Fibroblast of peridontal ligament (primary cell): ENCODE measurements around the gene RBM47.

Source experiments
- DNase-seq: peaks from one replicate; pipeline ENCODE4 v3.0.0-alpha.2; 2010; ENCODE audit errors: extremely low read depth

The RBM47 gene

GRCh38 chr4:40586729-40587128 lies 42.9 kb downstream of the RBM47 start:
- no peak for DNase-seq

DNA sequence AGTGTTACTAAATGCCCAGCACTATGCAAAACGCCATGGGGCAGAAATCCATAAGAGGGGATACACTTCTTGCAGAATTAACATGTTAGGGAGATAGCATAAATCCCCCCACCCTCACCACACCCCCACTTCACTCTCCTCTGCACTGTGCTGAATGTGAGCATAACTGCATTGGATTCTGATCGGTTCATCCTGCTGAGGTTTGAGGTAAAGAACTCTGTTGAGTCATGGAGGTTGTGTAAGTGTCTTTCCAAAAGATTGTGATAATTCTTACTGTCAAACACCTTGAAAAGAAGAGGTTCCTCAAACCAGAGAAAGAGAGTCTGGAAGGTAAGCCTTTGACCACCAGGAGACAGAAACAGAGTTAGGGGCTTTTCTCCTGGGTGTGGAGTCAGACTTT lies 43.6 kb downstream of the RBM47 start:
- no peak for DNase-seq

DNA sequence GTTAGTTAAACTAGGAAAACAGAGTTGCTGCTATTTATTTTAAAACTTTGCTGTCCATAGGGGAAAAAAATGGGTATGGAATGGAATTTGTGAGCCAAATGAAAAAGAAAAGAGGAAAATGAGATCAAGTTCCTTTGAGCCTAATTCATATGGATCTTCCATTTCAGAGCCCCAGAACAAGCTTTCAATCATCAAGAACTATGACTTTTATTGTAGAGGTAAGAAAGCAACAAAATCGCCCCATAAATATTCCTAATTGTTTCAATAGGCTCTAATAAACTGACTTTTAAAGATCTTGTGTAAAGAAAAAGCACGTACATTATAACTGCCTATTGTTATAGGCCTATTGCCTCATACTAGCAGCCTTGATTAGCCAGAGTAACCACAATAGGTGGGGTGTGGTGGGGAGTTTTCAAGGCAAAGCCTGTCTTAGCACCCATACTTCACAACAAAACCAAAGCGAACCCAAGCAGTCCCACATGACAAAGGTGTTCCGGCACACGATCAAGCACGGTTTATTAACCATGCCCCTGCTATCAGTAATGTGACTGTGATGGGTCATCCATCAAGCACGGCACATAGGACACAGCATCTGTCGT lies 44.4 kb downstream of the RBM47 start:
- DNase-seq: no peak

DNA sequence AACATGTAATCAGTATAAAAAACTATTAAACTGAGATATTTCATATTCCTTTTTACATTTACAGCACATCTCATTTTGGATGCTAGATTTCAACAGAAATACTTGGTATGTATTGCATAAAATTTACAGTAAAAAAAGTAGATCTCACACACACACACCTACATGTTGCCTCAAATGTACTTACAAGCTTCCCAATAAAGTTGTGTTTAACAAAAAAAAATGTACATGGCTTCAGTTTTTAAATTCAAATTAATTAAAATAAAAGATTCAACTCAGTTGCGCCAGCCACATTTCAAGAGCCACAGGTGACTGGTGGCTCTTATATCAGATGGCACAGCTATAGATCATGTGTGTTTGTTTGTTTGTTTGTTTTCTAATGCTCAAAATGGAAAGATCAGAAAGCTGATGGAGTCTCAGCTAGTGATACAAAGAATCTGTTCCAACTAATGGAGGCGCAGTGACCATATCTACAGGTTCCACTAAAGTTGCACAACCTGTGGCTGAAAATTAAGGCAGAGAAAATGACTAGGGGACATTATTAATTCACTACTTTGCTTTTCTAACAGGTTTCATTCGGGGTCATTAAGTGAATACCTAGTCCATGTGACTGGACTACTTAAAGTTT lies 45.0 kb downstream of the RBM47 start:
- DNase-seq: no peak

DNA sequence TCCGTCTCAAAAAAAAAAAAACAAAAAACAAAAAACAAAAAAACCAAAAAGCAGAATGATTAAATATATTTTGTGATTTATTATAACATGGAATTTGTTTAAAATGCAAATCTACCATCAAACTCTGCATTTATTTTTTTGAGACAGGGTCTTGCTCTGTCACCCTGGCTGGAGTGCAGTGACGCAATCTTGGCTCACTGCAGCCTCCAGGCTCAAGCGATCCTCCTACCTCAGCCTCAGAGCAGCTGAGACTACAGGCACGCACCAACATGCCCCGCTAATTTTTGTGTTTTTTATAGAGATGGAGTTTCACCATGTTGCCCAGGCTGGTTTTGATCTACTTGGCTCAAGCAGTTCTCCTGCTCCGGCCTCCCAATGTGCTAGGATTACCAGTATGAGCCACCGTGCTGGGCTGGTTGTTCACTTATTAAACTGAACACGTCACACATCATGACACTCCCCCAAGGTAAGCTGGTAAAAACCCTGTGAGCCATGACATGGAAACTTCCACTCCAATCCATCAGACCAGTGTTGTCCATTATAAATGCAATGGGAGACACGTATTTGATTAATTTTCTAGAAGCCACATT lies 45.7 kb downstream of the RBM47 start:
- DNase-seq: no peak

DNA sequence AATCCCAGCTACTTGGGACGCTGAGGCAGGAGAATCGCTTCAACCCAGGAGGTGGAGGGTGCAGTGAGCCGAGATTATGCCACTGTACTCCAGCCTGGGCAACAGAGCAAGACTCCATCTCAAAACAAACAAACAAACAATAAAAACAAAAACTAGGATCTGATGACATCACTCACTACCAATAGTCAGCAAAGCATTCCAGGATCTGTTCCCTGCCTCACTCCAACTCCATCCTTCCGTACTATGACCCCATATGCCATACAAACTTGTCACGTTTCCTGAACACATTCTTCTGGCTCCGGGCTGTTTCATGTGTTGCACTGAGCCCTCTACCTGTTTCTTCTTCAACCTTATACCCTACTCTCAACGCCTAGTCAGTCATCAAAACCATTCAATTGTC lies 47.3 kb downstream of the RBM47 start:
- no peak for DNase-seq

DNA sequence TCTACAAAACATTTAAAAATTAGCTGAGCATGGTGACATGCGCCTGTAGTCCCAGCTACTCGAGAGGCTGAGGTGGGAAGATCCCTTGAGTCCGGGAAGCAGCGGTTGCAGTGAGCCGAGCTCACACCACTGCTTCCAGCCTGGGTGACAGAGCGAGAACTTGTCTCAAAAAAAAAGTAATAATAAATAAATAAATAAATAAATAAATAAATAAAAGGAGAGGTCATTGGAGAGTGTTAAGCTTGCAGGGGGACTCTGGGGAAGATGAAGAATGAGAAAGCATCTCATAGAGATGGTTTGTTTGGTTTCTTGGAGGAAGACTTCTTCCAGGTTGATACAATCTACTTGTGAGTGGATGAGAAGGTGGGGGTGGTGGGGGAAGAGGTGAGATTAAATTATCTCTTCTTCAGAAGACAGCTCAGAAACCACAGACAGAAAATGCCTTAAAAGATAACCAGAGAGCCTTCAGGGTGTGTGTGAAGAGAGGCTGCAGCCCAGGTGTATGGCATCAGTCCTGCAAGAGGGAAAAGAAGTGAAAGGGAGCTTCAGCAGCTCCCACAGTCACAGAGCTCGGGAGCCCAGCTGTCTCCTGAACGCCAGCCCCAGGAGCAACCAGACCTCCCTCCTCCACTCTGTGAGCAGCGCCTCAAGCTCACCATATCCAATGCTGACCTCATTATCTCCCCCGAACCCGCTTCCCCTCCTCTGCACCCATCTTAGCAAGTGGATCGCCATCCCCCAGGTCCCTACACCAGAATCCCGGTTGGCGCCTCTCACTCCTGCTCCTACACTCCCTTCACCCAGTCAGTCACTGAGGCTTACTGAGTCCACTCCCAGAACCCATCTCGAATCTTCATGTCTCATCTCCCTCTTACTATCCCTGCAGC lies 48.2 kb downstream of the RBM47 start:
- no peak for DNase-seq

- peak; percentile 70 for DNase-seq
Observed at GRCh38 chr4:40579983-40580382, 49.7 kb downstream of the RBM47 start.

DNA sequence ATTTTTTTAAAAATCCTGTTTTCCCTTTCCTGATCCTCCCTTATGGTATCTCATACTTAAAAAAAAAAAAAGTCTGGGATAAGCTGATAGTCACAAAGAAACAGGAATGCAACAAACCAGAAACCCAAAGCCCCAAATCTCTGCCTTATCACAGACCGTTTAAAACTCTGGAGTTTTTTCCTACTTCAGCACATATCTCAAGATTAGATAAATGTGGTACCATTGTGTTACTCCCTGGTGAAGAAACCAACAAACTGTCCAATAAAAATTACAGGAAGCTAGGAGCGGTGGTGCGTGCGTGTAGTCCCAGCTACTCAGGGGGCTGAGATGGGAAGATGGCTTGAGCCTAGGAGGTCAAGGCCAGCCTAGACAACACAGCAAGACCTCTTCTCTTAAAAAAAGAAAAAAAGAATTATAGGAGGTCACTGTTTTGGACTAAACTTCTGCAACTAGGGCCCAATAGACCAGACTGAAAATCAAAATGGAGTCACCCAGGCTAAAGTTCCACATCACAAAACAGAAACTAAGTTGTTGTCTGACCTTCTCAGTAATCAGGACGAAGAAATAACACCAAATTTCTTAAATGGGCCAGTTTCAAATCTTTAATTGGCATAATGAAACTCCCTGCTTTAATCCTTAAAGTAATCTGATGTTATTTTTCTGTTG lies 51.9 kb downstream of the RBM47 start:
- DNase-seq: no peak

DNA sequence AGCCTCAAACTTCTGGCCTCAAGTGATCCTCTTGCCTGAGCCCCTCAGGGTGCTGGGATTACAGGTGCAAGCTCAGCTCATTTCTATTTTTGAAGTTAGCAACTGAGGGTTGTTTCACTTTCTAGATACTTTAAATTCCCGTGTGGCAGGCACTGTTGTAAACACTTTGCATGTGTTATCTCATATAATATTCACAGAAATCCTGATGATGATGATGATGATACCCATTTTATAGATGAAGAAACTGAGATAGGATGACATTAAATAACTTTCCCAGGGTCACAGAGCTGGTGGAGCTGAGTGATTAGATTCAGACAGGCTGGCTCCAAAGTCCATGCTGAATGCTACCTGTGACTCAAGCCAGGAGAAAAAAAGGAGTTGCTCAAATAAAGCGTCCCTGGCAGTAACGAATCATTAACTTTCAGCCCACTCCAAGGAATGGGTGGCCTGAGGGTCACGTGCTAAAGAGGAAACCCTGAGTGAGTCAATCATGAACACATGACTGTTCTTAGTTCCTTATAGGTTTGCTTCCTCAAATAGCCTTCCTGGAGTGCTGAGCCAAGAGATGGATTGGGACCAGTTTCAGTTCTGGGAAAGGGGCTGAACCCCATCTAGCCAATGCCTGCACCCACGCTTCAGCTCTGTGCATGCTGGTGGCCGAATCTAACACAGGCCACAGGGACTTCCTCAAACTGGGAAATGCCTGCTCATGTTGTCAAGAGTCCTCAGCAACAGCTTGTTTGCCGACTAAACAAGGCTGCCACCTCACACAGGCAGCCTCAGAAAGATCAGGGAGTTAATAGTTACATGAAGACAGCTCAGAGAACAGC lies 52.8 kb downstream of the RBM47 start:
- peak; percentile 88 for DNase-seq

- no peak for DNase-seq
Observed at GRCh38 chr4:40575846-40576245, 53.8 kb downstream of the RBM47 start.

DNA sequence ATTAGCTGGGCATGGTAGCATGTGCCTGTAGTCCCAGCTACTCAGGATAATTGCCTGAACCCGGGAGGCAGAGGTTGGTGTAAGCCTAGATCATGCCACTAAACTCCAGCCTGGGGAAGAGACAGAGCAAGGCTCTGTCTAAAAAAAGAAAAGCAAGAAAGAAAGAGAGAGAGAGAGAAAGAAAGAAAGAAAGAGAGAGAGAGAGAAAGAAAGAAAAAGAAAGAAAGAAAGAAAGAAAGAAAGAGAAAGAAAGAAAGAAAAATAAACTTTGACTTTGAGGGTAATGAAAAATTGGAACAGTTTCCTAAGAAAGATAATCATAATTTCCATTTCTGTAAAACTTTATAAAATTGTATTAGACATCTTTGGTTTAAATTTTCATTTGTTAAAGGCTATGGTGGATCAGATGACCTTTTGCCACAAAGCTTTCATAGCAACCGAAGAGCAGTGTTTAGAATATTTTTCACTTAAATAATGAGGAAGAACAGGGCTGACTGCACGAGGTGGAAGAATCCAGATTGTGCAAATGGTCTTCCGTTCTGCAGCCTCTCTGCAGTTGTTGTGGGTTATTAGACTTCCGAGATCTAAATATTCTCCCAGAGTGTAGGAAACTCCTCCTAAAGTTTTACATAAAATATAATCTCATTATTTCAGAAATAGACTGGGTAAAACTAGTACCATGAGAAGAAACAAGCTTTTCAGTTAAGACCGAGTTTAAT lies 55.9 kb downstream of the RBM47 start:
- DNase-seq: peak; percentile 33

GRCh38 chr4:40572692-40573310 lies 56.9 kb downstream of the RBM47 start:
- DNase-seq: no peak

DNA sequence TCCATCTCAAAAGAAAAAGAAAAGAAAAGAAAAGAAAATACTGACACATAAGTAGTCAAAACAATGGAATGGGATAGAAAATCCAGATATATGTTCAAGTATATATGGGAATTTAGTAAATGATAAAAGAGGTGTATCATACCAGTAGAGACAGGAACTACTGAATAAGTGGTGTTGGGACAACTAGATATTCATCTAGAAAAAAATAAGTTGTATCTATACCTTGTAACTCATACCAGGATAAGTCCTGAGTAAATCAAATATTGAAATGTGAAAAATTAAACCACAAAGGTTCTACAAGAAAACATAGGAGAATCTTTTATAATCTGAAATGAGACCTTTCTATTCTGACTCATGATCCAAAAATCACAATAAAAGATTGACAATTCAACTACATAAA lies 58.5 kb downstream of the RBM47 start:
- no peak for DNase-seq

DNA sequence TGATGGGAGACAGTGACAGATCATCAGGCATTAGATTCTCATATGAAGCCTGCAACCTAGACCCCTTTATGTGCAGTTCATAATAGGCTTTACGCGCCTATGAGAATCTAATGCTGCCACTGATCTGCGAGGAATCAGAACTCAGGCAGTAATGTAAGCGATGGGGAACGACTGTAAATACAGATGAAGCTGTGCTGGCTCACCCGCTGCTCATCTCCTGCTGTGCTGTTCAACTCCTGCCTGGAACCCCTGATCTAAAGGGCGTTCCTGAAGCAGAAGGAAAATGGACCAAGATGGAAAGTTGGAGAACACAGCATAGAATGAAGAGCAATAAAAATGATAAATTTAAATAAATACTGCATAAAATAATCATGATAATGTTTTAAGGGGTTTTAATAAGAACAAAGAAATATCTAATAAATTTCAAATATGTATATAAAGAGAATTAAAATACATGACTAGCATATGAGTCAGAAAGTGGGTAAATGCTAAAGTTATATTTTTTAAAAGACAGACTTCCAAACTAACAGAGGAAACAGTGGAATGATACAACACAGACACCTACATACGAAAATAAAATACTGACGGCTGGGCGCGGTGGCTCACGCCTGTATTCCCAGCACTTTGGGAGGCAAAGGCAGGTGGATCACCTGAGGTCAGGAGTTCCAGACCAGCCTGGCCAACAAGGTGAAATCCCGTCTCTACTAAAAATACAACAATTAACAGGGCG lies 59.2 kb downstream of the RBM47 start:
- no peak for DNase-seq

- no peak for DNase-seq
Observed at GRCh38 chr4:40564815-40565483, 64.7 kb downstream of the RBM47 start.

DNA sequence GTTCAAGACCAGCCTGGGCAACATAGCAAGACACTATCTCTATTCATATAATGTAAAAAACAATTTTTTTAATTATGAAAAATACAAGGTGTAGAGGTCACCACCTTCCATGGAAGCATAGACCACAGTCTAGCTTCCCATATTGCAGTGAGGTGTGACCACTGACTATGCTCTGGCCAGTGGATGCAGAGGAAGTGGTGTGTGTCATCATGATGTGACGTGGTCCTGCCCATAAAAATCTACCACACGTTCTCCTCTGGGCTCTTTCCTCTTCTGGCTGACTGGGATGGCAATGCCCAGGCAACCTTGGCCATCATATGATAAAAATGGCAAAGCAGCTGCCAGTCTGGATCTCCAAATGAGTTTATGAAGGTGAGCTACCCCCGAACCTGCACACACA lies 65.7 kb downstream of the RBM47 start:
- no peak for DNase-seq

DNA sequence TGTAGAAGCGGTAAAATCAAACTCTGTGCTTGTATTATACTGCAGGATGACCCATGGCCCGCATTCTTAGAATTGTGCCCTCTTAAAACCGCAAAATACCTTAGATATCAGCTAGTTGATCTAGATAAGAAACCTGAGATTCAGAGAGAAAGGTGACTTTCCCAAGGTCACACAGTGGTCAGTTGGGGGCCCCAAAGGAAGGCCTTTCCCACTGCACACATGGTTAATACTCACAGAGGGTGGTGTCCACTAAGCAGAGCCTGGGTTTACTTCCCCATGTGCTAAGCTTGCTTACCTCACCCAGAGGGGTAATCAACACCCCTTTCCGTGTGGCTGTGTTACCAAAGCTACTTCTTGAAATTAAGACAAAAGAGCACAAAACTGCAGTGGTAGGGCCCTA lies 66.3 kb downstream of the RBM47 start:
- no peak for DNase-seq

DNA sequence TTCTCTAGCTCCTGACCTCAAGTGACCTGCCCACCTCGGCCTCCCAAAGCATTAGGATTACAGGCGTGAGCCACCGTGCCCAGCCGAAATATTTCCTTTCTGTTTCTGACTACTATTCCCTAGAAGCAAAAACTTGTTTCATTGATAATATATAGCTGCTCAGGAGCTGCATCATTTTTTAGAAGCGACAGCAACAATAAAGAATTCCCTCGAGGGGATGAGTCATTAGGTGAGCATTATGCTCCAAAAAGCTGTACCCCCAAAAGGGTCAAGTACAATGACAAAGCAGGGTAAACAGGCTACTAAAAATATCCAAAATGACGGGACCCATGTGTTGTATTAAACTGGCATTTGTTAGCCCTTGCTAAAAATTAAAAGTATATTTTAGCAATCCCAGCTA lies 67.0 kb downstream of the RBM47 start:
- no peak for DNase-seq
